ENCODE data around the gene ITPK1.

DNA sequence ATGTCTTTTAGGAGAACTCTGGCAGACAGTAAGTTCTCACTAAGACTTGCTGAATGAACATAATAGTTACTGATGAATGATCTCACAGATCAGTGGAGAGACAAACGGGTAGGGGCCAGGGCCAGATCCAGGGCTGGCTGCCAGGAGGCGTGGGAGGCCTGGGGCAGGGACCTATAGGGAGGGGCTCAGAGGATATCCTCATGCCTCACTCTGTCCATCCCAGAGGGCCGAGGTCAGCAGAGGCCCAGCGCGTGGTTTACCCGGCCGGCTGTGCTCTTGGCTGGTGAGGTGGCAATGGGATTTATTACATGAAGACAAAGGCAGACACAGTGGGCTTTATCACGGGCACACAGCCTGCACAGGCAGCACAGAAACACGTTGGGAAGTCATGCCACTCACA, 107.3 kb downstream of the ITPK1 start:
- no peak for TF ChIP-seq EZH2 (IDR thresholded peaks at IDR 0.05; ENCODE audit: low read depth, unreplicated experiment)
- no peak for TF ChIP-seq CTCF (conservative IDR thresholded peaks at IDR 0.05; ENCODE audit: low read depth in 2 of 2)
- no peak for TF ChIP-seq JUNB (IDR thresholded peaks at IDR 0.05; ENCODE audit: unreplicated experiment)
- no peak for TF ChIP-seq POLR2AphosphoS5 (IDR thresholded peaks at IDR 0.05; ENCODE audit: low read depth)
- no peak for TF ChIP-seq CREB1 (CRISPR knock-in tag; IDR thresholded peaks at IDR 0.05; ENCODE audit: low read depth)
- TF ChIP-seq EZH2phosphoT487 (IDR thresholded peaks at IDR 0.05; ENCODE audit: unreplicated experiment) = no peak
- no peak for TF ChIP-seq ZNF331 (CRISPR knock-in tag; IDR thresholded peaks at IDR 0.05; ENCODE audit: low read depth)
- no peak for TF ChIP-seq ZNF114 (CRISPR knock-in tag; IDR thresholded peaks at IDR 0.05)

Measured in GM23338 (cell line).